ENCODE results near the gene ACER1. TPM values are rescaled to one million over a fixed set of nuclear protein-coding genes. Genes with fewer than 3 reads are reported as not detected.

Gene ACER1
- total and polyA plus RNA-seq, 2 of the 13 experiments (the other 11 are each of a cell fraction or from before 2014, with no cell fraction given) = not detected

DNA sequence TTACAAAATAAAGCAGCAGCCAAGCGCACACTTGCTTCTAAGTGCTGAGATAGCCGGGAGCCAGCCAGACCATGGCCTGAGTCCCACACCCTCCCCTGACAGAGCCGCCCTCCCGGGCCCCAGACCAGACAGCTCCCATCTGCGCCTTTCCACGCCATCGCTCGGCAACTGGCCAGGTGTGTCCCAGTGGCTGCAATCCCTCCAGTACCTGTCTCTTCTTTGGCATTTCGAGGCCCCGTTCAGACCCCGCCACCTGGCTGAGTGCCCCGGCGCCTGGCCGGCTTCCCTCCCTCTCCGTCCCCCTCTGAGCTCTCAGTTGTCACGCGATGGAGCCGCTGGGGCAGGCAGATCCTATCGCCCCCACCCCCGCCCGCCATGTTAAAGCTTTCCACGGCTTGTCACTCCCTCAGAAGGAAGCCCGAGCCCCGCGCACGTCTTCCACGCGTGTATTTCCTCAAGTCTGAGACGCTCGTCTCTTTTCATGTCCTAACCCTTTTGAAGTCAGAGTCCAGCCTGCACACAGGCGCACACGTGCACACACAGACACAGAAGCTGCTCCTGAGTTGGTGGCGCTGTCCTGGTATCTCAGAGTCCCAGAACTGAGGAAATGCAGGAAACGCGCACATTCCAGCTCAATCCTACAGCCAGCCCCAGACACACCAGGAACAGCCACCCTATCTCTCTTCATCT lies 61.5 kb downstream of the ACER1 start (continued):
- TF ChIP-seq, protein P1, sequence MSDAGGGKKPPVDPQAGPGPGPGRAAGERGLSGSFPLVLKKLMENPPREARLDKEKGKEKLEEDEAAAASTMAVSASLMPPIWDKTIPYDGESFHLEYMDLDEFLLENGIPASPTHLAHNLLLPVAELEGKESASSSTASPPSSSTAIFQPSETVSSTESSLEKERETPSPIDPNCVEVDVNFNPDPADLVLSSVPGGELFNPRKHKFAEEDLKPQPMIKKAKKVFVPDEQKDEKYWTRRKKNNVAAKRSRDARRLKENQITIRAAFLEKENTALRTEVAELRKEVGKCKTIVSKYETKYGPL (CRISPR knock-in tag; IDR thresholded peaks at IDR 0.05) = no peak
- TF ChIP-seq RBFOX2 (IDR thresholded peaks at IDR 0.05; ENCODE audit: low read depth, low read length) (0 out of 2 replicates have a peak, but pooled peaks have one; percentile 30), HNRNPLL (IDR thresholded peaks at IDR 0.05; ENCODE audit: low read depth, low read length, poor library complexity, severe bottlenecking) (no peak), ISL2 (CRISPR knock-in tag; IDR thresholded peaks at IDR 0.05) (no peak), GMEB1 (CRISPR knock-in tag; IDR thresholded peaks at IDR 0.05; ENCODE audit: borderline replicate concordance) (no peak)

DNA sequence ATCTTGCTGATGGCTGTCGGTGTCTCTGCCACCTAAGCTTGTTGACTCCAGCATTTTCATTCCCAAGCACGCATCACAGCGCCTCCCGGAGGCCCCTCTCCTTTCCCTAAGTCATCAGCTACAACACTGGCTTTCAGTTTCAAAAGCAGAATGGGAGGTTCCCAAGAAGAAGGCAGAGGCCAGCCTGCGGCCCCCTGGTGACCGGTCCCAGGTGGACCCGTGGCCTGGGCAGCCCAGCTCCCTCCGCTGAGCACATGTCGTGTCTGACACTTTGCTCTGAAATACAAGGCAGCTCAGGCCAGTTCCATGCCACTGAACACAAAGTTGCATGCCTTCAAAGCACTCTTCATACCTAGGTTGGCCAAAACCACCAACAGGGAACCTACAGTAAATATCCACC lies 62.2 kb downstream of the ACER1 start:
- no peak for ATAC-seq
- H3K9me3 ChIP-seq (ENCODE audit: low read length) = no peaks in the 10 kb centered on the region
- in situ Hi-C loops (cut with HindIII; ENCODE audit: extremely low pct_ligation_motif_present, low pct_unique_long_range_greater_than_20kb) (no loop called here), intact Hi-C loops (cut with micrococcal nuclease; ENCODE audit: unreplicated experiment) (no loop called here)
- peaks cover 16% of the 10 kb centered on the region; the same call in 1 of the 2 replicates for H4K20me1 ChIP-seq (ENCODE audit: insufficient read depth, low read length)
- no TSS peak for BruUV-seq (replicated peaks)
- ChIA-PET POLR2A (no interaction called here), CTCF (ENCODE audit: low intra/inter-chr PET ratio, low total read pairs) (no interaction called here)
- TF ChIP-seq SMC3 (IDR thresholded peaks at IDR 0.05; ENCODE audit: low read length) = no peak
- TF ChIP-seq ZNF333 (CRISPR knock-in tag; IDR thresholded peaks at IDR 0.05; ENCODE audit: borderline replicate concordance) = no peak
- TF ChIP-seq ZNF552 (CRISPR knock-in tag; IDR thresholded peaks at IDR 0.05; ENCODE audit: borderline replicate concordance) = no peak
- no peak for TF ChIP-seq ZBTB8A (CRISPR knock-in tag; IDR thresholded peaks at IDR 0.05; ENCODE audit: borderline replicate concordance, low read depth)
- TF ChIP-seq ARID2 (CRISPR knock-in tag; IDR thresholded peaks at IDR 0.05; ENCODE audit: borderline replicate concordance) = no peak
- WGBS (ENCODE audit: low lambda C conversion rate) = 90% methylated on average over 9 of the region's 9 CpGs
- FAIRE-seq = no peak
- H2AFZ ChIP-seq (ENCODE audit: low read length) = no peak overlapping the region
- DNase-seq (ENCODE audit: low spot score) = no peak
- peaks cover 62% of the 10 kb centered on the region for H3K79me2 ChIP-seq (ENCODE audit: insufficient read depth, low read length)
- no peak overlapping the region for H3K4me2 ChIP-seq (ENCODE audit: low read depth, low read length)
- no peak overlapping the region for H3K4me3 ChIP-seq (replicated peaks in 1 of 3; ENCODE audit: insufficient read depth in 1 of 3, low read depth in 2 of 3, low read length in 3 of 3)
- H3K9ac ChIP-seq (ENCODE audit: insufficient read depth, low read depth, low read length) = no peak overlapping the region
- H3K27ac ChIP-seq (ENCODE audit: extremely low read length, insufficient read depth, low read length) = no peak overlapping the region
- H3K27me3 ChIP-seq (ENCODE audit: control insufficient read depth in 1 of 2, insufficient read depth in 2 of 2, low read length in 2 of 2) = no peaks in the 10 kb centered on the region
- H3K36me3 ChIP-seq (replicated peaks in 1 of 2; ENCODE audit: control insufficient read depth in 1 of 2, insufficient read depth in 2 of 2, low read length in 2 of 2) = peaks cover 16 to 37% of the 10 kb centered on the region in 2 experiments
- H3K4me1 ChIP-seq (ENCODE audit: insufficient read depth, low read length) = peaks cover 73% of the 10 kb centered on the region
